Thyroid gland (tissue), 4 donors: ENCODE results near the gene LILRA6.

Experiments
- POLR2A ChIP-seq, 2 donors: fragments of 450-650 bp; IDR thresholded peaks; one replicate each; pipeline ENCODE4 v1.6.1; 2017; ENCODE audit warnings: antibody characterized with exemption in 2 of 2, mild to moderate bottlenecking in 2 of 2, moderate library complexity in 1 of 2
- TF ChIP-seq, protein P1 (sequence below), 6 experiments: fragments of 200-600 bp in 3 of 6; fragments of 450-650 bp in 3 of 6; sonication (generic) in 3 of 6; IDR thresholded peaks; one replicate each; pipeline ENCODE4 v1.5.1; 2016 to 2019; ENCODE audit warnings: antibody characterized with exemption in 6 of 6, mild to moderate bottlenecking in 2 of 6, inconsistent platforms in 1 of 6, moderate library complexity in 1 of 6

DNA sequence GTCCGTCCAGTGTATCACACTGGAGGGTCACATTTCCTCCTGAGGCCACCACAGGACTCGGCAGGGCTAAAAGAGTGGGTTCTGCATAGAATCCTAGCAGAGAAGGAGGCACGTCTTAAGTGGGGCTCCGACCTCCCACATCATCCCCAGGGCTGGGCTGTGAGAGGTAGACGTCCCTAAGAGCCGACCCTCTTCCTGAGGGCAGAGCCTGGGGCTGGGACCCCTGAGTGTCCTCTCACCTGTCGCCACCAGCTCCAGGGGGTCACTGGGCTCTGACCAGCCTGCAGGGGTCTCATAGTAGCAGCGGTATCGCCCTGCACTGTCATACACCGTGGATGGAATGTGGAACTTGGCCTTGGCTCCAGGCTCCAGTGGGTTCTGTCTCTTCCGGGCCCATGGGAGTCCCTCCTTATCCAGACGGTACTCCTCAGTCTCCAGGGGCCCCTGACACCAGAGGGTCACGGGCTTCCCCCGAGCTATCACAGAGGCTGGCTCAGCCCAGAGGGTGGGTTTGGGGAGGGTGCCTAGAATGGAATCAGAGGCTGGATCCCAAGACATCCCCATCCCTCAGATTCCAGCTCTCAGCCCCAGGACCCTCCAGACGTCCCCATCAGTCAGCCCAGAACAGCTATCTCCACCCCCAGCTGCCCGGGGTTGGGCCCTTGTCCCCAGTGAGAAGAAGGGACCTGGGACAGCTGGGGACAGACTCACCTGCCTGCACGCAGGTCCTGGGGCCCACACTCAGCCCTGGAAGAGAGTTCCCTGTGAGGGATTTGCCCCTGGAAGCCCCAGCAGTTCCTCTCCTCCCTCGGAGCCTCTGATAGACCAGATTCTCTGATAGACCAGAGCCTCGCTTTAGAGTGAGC lies 13.9 kb upstream of the LILRA6 start:
- TF ChIP-seq, protein P1, sequence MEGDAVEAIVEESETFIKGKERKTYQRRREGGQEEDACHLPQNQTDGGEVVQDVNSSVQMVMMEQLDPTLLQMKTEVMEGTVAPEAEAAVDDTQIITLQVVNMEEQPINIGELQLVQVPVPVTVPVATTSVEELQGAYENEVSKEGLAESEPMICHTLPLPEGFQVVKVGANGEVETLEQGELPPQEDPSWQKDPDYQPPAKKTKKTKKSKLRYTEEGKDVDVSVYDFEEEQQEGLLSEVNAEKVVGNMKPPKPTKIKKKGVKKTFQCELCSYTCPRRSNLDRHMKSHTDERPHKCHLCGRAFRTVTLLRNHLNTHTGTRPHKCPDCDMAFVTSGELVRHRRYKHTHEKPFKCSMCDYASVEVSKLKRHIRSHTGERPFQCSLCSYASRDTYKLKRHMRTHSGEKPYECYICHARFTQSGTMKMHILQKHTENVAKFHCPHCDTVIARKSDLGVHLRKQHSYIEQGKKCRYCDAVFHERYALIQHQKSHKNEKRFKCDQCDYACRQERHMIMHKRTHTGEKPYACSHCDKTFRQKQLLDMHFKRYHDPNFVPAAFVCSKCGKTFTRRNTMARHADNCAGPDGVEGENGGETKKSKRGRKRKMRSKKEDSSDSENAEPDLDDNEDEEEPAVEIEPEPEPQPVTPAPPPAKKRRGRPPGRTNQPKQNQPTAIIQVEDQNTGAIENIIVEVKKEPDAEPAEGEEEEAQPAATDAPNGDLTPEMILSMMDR (IDR thresholded peaks at IDR 0.05) = no peak
- TF ChIP-seq POLR2A (IDR thresholded peaks at IDR 0.05) = no peak
